SK-N-SH treated with all-trans-retinoic acid at 6 μM for 48 hours (cell line): ENCODE results near the gene SCNN1B.
"Not testable (repeated sequence)": the region's sequence is repeated elsewhere in the genome, so short reads cannot be mapped to it uniquely, and the experiment has no call there.

Experiments
- ATAC-seq: fragments of 200-7000 bp; cut with Tn5 transposase; 3 replicates; pipeline ENCODE4 v1.9.1; 2020; ENCODE audit warnings: mild to moderate bottlenecking, moderate library complexity
- ARNTL ChIP-seq: fragments of 450-650 bp; formaldehyde crosslinking; IDR thresholded peaks from 2 replicates; pipeline ENCODE4 v1.5.0; 2020; ENCODE audit warnings: low read depth, mild to moderate bottlenecking, moderate library complexity, borderline replicate concordance
- BACH2 ChIP-seq: fragments of 250-450 bp; sonication (Bioruptor Pico); IDR thresholded peaks from 2 replicates; pipeline ENCODE4 v1.9.0; 2021; ENCODE audit warnings: mild to moderate bottlenecking, borderline replicate concordance
- CREB5 ChIP-seq: fragments of 250-450 bp; sonication (Bioruptor Pico); IDR thresholded peaks from 2 replicates; pipeline ENCODE4 v1.5.1; 2020; ENCODE audit warnings: low read depth, mild to moderate bottlenecking, moderate library complexity
- CSDC2 ChIP-seq: fragments of 250-450 bp; sonication (Bioruptor Pico); IDR thresholded peaks from 2 replicates; pipeline ENCODE4 v1.5.0; 2020; ENCODE audit warnings: mild to moderate bottlenecking, moderate library complexity
- CSRNP3 ChIP-seq: fragments of 250-450 bp; sonication (Bioruptor Pico); IDR thresholded peaks from 2 replicates; pipeline ENCODE4 v1.5.1; 2021; ENCODE audit warnings: mild to moderate bottlenecking, moderate library complexity
- ESRRG ChIP-seq: fragments of 250-450 bp; sonication (Bioruptor Pico); IDR thresholded peaks from 2 replicates; pipeline ENCODE4 v1.6.1; 2021; ENCODE audit warnings: mild to moderate bottlenecking
- GLIS3 ChIP-seq: fragments of 250-450 bp; sonication (Bioruptor Pico); IDR thresholded peaks from 2 replicates; pipeline ENCODE4 v1.5.0; 2020; ENCODE audit warnings: mild to moderate bottlenecking, moderate library complexity
- ISL1 ChIP-seq: fragments of 250-450 bp; sonication (Bioruptor Pico); IDR thresholded peaks from 2 replicates; pipeline ENCODE4 v2.1.2; 2022; ENCODE audit warnings: mild to moderate bottlenecking, moderate library complexity
- OSR1 ChIP-seq: fragments of 250-450 bp; sonication (Bioruptor Pico); IDR thresholded peaks from 2 replicates; pipeline ENCODE4 v1.8.0; 2022; ENCODE audit warnings: moderate library complexity, mild to moderate bottlenecking, inconsistent platforms
- PATZ1 ChIP-seq: fragments of 250-450 bp; sonication (Bioruptor Pico); IDR thresholded peaks from 2 replicates; pipeline ENCODE4 v1.8.0; 2020; ENCODE audit warnings: mild to moderate bottlenecking, moderate library complexity, borderline replicate concordance
- RARB ChIP-seq: fragments of 250-450 bp; sonication (Bioruptor Pico); IDR thresholded peaks from 2 replicates; pipeline ENCODE4 v1.8.0; 2021; ENCODE audit warnings: mild to moderate bottlenecking, moderate library complexity
- SNAI2 ChIP-seq: fragments of 250-450 bp; sonication (Bioruptor Pico); IDR thresholded peaks from 2 replicates; pipeline ENCODE4 v1.5.0; 2020; ENCODE audit warnings: mild to moderate bottlenecking, moderate library complexity
- TCF4 ChIP-seq: fragments of 250-450 bp; sonication (Bioruptor Pico); IDR thresholded peaks from 2 replicates; pipeline ENCODE4 v1.8.0; 2021; ENCODE audit warnings: mild to moderate bottlenecking, moderate library complexity, borderline replicate concordance
- TOX ChIP-seq: fragments of 250-450 bp; sonication (Bioruptor Pico); IDR thresholded peaks from 2 replicates; pipeline ENCODE4 v1.8.0; 2021; ENCODE audit warnings: mild to moderate bottlenecking, moderate library complexity, borderline replicate concordance
- TSHZ2 ChIP-seq: fragments of 250-450 bp; sonication (Bioruptor Pico); IDR thresholded peaks from 2 replicates; pipeline ENCODE4 v1.5.0; 2020; ENCODE audit warnings: mild to moderate bottlenecking, moderate library complexity
- ZC3H10 ChIP-seq: fragments of 250-450 bp; sonication (Bioruptor Pico); IDR thresholded peaks from 2 replicates; pipeline ENCODE4 v1.5.1; 2021; ENCODE audit warnings: mild to moderate bottlenecking, moderate library complexity
- ZFP30 ChIP-seq: fragments of 450-650 bp; formaldehyde crosslinking; IDR thresholded peaks from 2 replicates; pipeline ENCODE4 v1.5.0; 2022; ENCODE audit warnings: mild to moderate bottlenecking, moderate library complexity
- ZNF565 ChIP-seq: fragments of 450-650 bp; formaldehyde crosslinking; conservative IDR thresholded peaks from 2 replicates; pipeline ENCODE4 v1.5.0; 2020; ENCODE audit warnings: low read depth, mild to moderate bottlenecking, moderate library complexity
- ZNF70 ChIP-seq: fragments of 450-650 bp; formaldehyde crosslinking; IDR thresholded peaks from 2 replicates; pipeline ENCODE4 v1.5.0; 2020; ENCODE audit warnings: mild to moderate bottlenecking, moderate library complexity
- ZNF8 ChIP-seq: fragments of 450-650 bp; formaldehyde crosslinking; IDR thresholded peaks from 2 replicates; pipeline ENCODE4 v1.5.0; 2020; ENCODE audit warnings: mild to moderate bottlenecking, moderate library complexity

SCNN1B gene

GRCh38 chr16:23387666-23388065 is 85.6 kb downstream of the SCNN1B start:
- no peak for TF ChIP-seq ZNF565
- no peak for TF ChIP-seq ISL1 (CRISPR knock-in tag)
- TF ChIP-seq RARB (CRISPR knock-in tag): no peak
- TF ChIP-seq TCF4 (CRISPR knock-in tag): no peak
- TF ChIP-seq GLIS3 (CRISPR knock-in tag): no peak
- TF ChIP-seq TOX (CRISPR knock-in tag): no peak
- TF ChIP-seq, all 23 proteins: peak for 0

GRCh38 chr16:23388786-23389185 is 86.7 kb downstream of the SCNN1B start:
- ATAC-seq: no peak
- TF ChIP-seq TOX (CRISPR knock-in tag) (no peak), CREB5 (no peak), SNAI2 (CRISPR knock-in tag) (no peak), ZNF70 (CRISPR knock-in tag) (no peak), ZNF8 (CRISPR knock-in tag) (no peak), ZC3H10 (no peak), CSDC2 (no peak), TCF4 (CRISPR knock-in tag) (no peak)

More at GRCh38 chr16:23387666-23388065, 85.6 kb downstream of the SCNN1B start:
- no peak for ATAC-seq

GRCh38 chr16:23389201-23389600 is 87.1 kb downstream of the SCNN1B start:
- ATAC-seq: no peak
- TF ChIP-seq BACH2 (CRISPR knock-in tag) (no peak), ARNTL (CRISPR knock-in tag) (no peak), CSRNP3 (CRISPR knock-in tag) (no peak), PATZ1 (CRISPR knock-in tag) (no peak), ZFP30 (CRISPR knock-in tag) (no peak), OSR1 (CRISPR knock-in tag) (no peak), ESRRG (CRISPR knock-in tag) (no peak), ZNF70 (CRISPR knock-in tag) (no peak), ZC3H10 (no peak), CREB5 (no peak), RARB (CRISPR knock-in tag) (no peak), TSHZ2 (CRISPR knock-in tag) (no peak), CSDC2 (no peak), GLIS3 (CRISPR knock-in tag) (no peak)

GRCh38 chr16:23389936-23390335 is 87.8 kb downstream of the SCNN1B start:
- ATAC-seq: not testable (repeated sequence)
